HG03108 (cell line): ENCODE results near the gene RRP1B.
"Not testable (repeated sequence)": the region's sequence is repeated elsewhere in the genome, so short reads cannot be mapped to it uniquely, and the experiment has no call there.

ENCODE experiments used
- ATAC-seq: cut with Tn5 transposase; IDR thresholded peaks from one replicate; pipeline ENCODE4 v1.9.1; 2021; ENCODE audit warnings: moderate library complexity; ENCODE audit not compliant: unreplicated experiment

The RRP1B gene

GRCh38 chr21:43639470-43640353 is 19.6 kb upstream of the RRP1B start:
- no peak for ATAC-seq

- no peak for ATAC-seq
Measured at GRCh38 chr21:43640400-43640799, 19.0 kb upstream of the RRP1B start.

- no peak for ATAC-seq
Measured at GRCh38 chr21:43643193-43643592, 16.2 kb upstream of the RRP1B start.

GRCh38 chr21:43644071-43644470 is 15.3 kb upstream of the RRP1B start:
- no peak for ATAC-seq

GRCh38 chr21:43644609-43645008 is 14.8 kb upstream of the RRP1B start:
- ATAC-seq, result no peak

GRCh38 chr21:43645136-43645891 is 14.0 kb upstream of the RRP1B start:
- ATAC-seq, result no peak

GRCh38 chr21:43645976-43646375 is 13.4 kb upstream of the RRP1B start:
- ATAC-seq, result no peak

GRCh38 chr21:43646550-43647260 is 12.7 kb upstream of the RRP1B start:
- peak; percentile 84 for ATAC-seq

GRCh38 chr21:43648171-43648570 is 11.2 kb upstream of the RRP1B start:
- no peak for ATAC-seq

GRCh38 chr21:43651926-43652325 is 7.4 kb upstream of the RRP1B start:
- ATAC-seq, result not testable (repeated sequence)

- no peak for ATAC-seq
Measured at GRCh38 chr21:43652616-43653015, 6.7 kb upstream of the RRP1B start.

- no peak for ATAC-seq
Measured at GRCh38 chr21:43653626-43654025, 5.7 kb upstream of the RRP1B start.

- ATAC-seq, result no peak
Measured at GRCh38 chr21:43654806-43655489, 4.4 kb upstream of the RRP1B start.

- ATAC-seq, result no peak
Measured at GRCh38 chr21:43657355-43658087, 1.8 kb upstream of the RRP1B start.

- no peak for ATAC-seq
Measured at GRCh38 chr21:43658088-43658741, 1.1 kb upstream of the RRP1B start.

GRCh38 chr21:43658769-43659135 is 608 bp upstream of the RRP1B start:
- ATAC-seq, result no peak

GRCh38 chr21:43662286-43662685 is 2.9 kb downstream of the RRP1B start:
- no peak for ATAC-seq

GRCh38 chr21:43663033-43663432 is 3.7 kb downstream of the RRP1B start:
- no peak for ATAC-seq

- ATAC-seq, result no peak
Measured at GRCh38 chr21:43664358-43664757, 5.0 kb downstream of the RRP1B start.

- ATAC-seq, result no peak
Measured at GRCh38 chr21:43665879-43666278, 6.5 kb downstream of the RRP1B start.
